Measurements from ENCODE around the gene TERF2IP. TPM values are rescaled to one million over a fixed set of nuclear protein-coding genes. Genes with fewer than 3 reads are reported as not detected.

TERF2IP gene
- total and polyA plus RNA-seq, 9 of the 15 experiments (the other 6 are each of a cell fraction or from before 2014, with no cell fraction given): 14.5 to 64.2 (median 47.0) TPM

DNA sequence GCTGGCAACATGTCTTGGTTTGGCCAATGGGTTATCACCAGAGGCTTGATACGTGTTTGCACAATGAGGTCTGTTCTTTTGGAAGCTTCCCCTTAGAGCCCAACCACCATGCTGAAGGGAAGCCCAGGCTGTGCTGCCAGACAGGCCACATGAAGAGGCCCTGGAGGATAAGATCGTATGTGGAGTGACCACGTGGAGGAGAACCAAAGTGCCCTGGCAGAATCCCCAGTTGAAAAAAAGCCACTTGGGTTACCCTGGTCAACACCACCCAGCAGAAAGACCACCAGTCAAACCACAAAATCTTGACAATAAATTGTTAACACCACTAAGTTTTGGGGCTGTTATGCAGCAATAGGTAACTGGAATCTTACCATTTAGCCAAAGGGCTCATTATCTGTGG lies 17.5 kb upstream of the TERF2IP start:
- no peak overlapping the region for H3K9ac ChIP-seq (ENCODE audit: insufficient read depth in 1 of 2, low read depth in 2 of 2, low read length in 2 of 2)
- H3K9me1 ChIP-seq (ENCODE audit: control insufficient read depth, insufficient read depth, low read length): no peaks in the 10 kb centered on the region
- FAIRE-seq (no peak), DNase-seq (ENCODE audit: extremely low read depth in 1 of 4, low spot score in 3 of 4) (no peak), ATAC-seq (no peak)
- H2AFZ ChIP-seq (ENCODE audit: low read depth, low read length): no peak overlapping the region
- no peaks in the 10 kb centered on the region for H3K9me3 ChIP-seq (replicated peaks; ENCODE audit: control insufficient read depth, insufficient read depth, low read depth, low read length)
- H3K27ac ChIP-seq (ENCODE audit: extremely low read depth, low read depth, low read length): no peak overlapping the region
- no peaks in the 10 kb centered on the region for H3K27me3 ChIP-seq (ENCODE audit: control insufficient read depth in 2 of 2, insufficient read depth in 2 of 2, low read length in 2 of 2)
- no peak overlapping the region for H3K4me3 ChIP-seq
- H3K4me1 ChIP-seq (replicated peaks in 1 of 2; ENCODE audit: control insufficient read depth in 2 of 2, insufficient read depth in 2 of 2, low read length in 2 of 2): peaks cover 0 to 14% of the 10 kb centered on the region in 2 experiments; a peak in 2 of 5 replicates
- no peak for TF ChIP-seq E2F3 (CRISPR knock-in tag; IDR thresholded peaks at IDR 0.05)
- TF ChIP-seq MXI1 (IDR thresholded peaks at IDR 0.05; ENCODE audit: low read depth, low read length): no peak
- TF ChIP-seq, protein P1, sequence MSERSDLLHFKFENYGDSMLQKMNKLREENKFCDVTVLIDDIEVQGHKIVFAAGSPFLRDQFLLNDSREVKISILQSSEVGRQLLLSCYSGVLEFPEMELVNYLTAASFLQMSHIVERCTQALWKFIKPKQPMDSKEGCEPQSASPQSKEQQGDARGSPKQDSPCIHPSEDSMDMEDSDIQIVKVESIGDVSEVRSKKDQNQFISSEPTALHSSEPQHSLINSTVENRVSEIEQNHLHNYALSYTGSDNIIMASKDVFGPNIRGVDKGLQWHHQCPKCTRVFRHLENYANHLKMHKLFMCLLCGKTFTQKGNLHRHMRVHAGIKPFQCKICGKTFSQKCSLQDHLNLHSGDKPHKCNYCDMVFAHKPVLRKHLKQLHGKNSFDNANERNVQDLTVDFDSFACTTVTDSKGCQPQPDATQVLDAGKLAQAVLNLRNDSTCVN (CRISPR knock-in tag; IDR thresholded peaks at IDR 0.05): no peak
- no peak for TF ChIP-seq NR1H2 (CRISPR knock-in tag; IDR thresholded peaks at IDR 0.05)
- no peak for TF ChIP-seq ZKSCAN8 (CRISPR knock-in tag; IDR thresholded peaks at IDR 0.05)
- no peak for TF ChIP-seq ZNF134 (CRISPR knock-in tag; conservative IDR thresholded peaks at IDR 0.05)
- TF ChIP-seq NFATC3 (IDR thresholded peaks at IDR 0.05): no peak
- TF ChIP-seq BCL6 (CRISPR knock-in tag; IDR thresholded peaks at IDR 0.05): no peak
- TF ChIP-seq MTA2 (IDR thresholded peaks at IDR 0.05; ENCODE audit: low read depth): no peak
- no peak overlapping the region for H3K4me2 ChIP-seq (ENCODE audit: insufficient read depth, low read length)
- WGBS (ENCODE audit: insufficient coverage, low coverage, missing lambda C conversion rate): 81% methylated on average over 3 of the region's 3 CpGs
- no peaks in the 10 kb centered on the region for H4K20me1 ChIP-seq (replicated peaks; ENCODE audit: control insufficient read depth, insufficient read depth, low read length)
- H3K79me2 ChIP-seq (ENCODE audit: control insufficient read depth, insufficient read depth, low read length): no peaks in the 10 kb centered on the region
- BruUV-seq (replicated peaks): no TSS peak
- ChIA-PET POLR2A (interaction anchor here (0.6 to 6.0 kb wide), 3 partner anchors 11 to 464 kb away, joined by 3 to 43 read pairs (median 17); partner anchors contain the start of genes KARS1 and TERF2IP), CTCF (ENCODE audit: low intra/inter-chr PET ratio) (no interaction called here)
- intact Hi-C loops (cut with micrococcal nuclease) (no loop called here), in situ Hi-C loops (cut with MboI) (loop anchor here (25.0 kb wide), 1 partner anchor 1557 kb away; the partner anchor contains the start of genes MON1B and SYCE1L)
- peaks cover 96% of the 10 kb centered on the region for H3K36me3 ChIP-seq (ENCODE audit: control insufficient read depth, insufficient read depth, low read length)

Measured in K562 (cell line).